ENCODE data around the gene ARHGAP31.

GRCh38 chr3:119316313-119316670 lies 22.1 kb downstream of the ARHGAP31 start:
- TF ChIP-seq, protein P1, sequence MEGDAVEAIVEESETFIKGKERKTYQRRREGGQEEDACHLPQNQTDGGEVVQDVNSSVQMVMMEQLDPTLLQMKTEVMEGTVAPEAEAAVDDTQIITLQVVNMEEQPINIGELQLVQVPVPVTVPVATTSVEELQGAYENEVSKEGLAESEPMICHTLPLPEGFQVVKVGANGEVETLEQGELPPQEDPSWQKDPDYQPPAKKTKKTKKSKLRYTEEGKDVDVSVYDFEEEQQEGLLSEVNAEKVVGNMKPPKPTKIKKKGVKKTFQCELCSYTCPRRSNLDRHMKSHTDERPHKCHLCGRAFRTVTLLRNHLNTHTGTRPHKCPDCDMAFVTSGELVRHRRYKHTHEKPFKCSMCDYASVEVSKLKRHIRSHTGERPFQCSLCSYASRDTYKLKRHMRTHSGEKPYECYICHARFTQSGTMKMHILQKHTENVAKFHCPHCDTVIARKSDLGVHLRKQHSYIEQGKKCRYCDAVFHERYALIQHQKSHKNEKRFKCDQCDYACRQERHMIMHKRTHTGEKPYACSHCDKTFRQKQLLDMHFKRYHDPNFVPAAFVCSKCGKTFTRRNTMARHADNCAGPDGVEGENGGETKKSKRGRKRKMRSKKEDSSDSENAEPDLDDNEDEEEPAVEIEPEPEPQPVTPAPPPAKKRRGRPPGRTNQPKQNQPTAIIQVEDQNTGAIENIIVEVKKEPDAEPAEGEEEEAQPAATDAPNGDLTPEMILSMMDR (IDR thresholded peaks at IDR 0.05; ENCODE audit: low read depth, low read length, poor library complexity, severe bottlenecking) = no peak
- TF ChIP-seq EZH2phosphoT487 (IDR thresholded peaks at IDR 0.05; ENCODE audit: borderline replicate concordance, low read length) = no peak
